Measurements from ENCODE around the gene ZKSCAN2. TPM values are rescaled to one million over a fixed set of nuclear protein-coding genes. Genes with fewer than 3 reads are reported as not detected.
A peak's percentile ranks its signal among the peaks of the same experiment; 100 is the strongest.

The ZKSCAN2 gene
- total RNA-seq, 1 donor from 2014 or later = 25.5 TPM

- no peak for DNase-seq (ENCODE audit: low read depth, low spot score)
- Mint-ChIP-seq H3K4me1 (no peaks in the 10 kb centered on the region), H3K27me3 (ENCODE audit: low read depth) (no peaks in the 10 kb centered on the region), H3K4me3 (no peak overlapping the region), H3K27ac (ENCODE audit: unreplicated experiment) (peak overlapping the region; percentile 28), H3K36me3 (ENCODE audit: low read depth) (no peaks in the 10 kb centered on the region), H3K9me3 (no peaks in the 10 kb centered on the region)
- no peak for TF ChIP-seq CTCF (conservative IDR thresholded peaks at IDR 0.05)
Observed at GRCh38 chr16:25224731-25225319, 32.8 kb downstream of the ZKSCAN2 start.

- Mint-ChIP-seq H3K36me3 (ENCODE audit: low read depth) (no peaks in the 10 kb centered on the region), H3K9me3 (no peaks in the 10 kb centered on the region), H3K4me1 (no peaks in the 10 kb centered on the region), H3K4me3 (no peak overlapping the region), H3K27ac (ENCODE audit: unreplicated experiment) (no peak overlapping the region), H3K27me3 (ENCODE audit: low read depth) (no peaks in the 10 kb centered on the region)
- DNase-seq (ENCODE audit: low read depth, low spot score) = no peak
- TF ChIP-seq CTCF (conservative IDR thresholded peaks at IDR 0.05) = no peak
Observed at GRCh38 chr16:25223964-25224363, 33.7 kb downstream of the ZKSCAN2 start.

DNA sequence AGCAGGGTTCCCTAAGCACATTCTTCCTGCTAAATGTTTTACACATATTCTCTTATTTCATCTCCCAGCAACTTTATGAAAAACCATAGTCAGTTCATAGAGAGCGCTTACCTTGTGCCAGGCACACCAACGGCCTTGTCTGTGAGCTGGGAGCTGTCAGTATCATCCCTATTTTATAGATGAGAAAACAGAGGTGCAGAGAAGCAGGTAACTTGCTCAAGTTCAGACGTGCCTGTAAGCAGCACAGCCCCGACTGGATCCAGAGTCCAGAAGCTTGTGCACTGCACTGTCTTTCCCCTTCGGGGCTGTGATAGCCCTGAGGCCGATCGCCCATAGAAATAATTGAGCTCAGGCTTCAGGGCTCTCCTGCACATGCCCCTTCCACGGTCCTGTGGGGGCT lies 34.7 kb downstream of the ZKSCAN2 start:
- H3K9me3 Mint-ChIP-seq = no peaks in the 10 kb centered on the region
- H3K27me3 Mint-ChIP-seq (ENCODE audit: low read depth) = no peaks in the 10 kb centered on the region
- no peak for TF ChIP-seq CTCF (conservative IDR thresholded peaks at IDR 0.05)
- no peak for DNase-seq (ENCODE audit: low read depth, low spot score)
- no peaks in the 10 kb centered on the region for H3K36me3 Mint-ChIP-seq (ENCODE audit: low read depth)
- no peaks in the 10 kb centered on the region for H3K4me1 Mint-ChIP-seq
- H3K27ac Mint-ChIP-seq (ENCODE audit: unreplicated experiment) = no peak overlapping the region
- no peak overlapping the region for H3K4me3 Mint-ChIP-seq

DNA sequence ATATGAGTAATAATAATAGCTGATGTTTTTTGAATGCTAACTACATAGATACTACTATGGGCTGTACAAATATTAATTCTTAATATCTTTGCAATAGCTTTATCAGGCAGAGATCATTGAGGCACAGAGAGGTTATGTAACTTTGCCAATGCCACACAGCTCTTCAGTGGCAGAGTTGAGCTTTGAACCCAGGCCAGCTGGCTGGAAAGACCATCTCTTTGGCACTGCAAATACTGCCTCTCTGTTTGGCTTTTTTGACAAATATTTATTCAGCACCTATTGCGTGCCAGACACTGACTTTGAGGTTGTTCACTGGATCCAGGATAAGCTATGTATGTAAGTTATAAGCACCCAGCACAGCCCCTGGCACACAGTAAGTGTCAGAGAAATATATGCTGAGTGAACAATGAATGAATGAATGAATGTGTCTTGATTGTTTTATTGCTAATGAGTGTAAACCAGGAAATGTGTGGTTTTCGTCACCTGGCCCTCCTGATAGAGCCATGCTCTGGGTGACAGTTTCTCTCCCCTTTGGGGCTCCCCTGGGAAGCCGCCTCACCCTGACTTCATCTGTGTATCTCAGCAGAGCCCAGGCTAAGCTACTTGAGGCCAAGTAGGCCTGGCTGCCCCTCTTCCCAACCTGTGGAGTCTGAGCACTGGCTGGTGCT lies 38.4 kb downstream of the ZKSCAN2 start:
- H3K9me3 Mint-ChIP-seq = no peaks in the 10 kb centered on the region
- H3K4me3 Mint-ChIP-seq = no peak overlapping the region
- no peak for DNase-seq (ENCODE audit: low read depth, low spot score)
- no peaks in the 10 kb centered on the region for H3K27me3 Mint-ChIP-seq (ENCODE audit: low read depth)
- H3K36me3 Mint-ChIP-seq (ENCODE audit: low read depth) = no peaks in the 10 kb centered on the region
- no peak for TF ChIP-seq CTCF (conservative IDR thresholded peaks at IDR 0.05)
- H3K4me1 Mint-ChIP-seq = no peaks in the 10 kb centered on the region
- no peak overlapping the region for H3K27ac Mint-ChIP-seq (ENCODE audit: unreplicated experiment)

DNA sequence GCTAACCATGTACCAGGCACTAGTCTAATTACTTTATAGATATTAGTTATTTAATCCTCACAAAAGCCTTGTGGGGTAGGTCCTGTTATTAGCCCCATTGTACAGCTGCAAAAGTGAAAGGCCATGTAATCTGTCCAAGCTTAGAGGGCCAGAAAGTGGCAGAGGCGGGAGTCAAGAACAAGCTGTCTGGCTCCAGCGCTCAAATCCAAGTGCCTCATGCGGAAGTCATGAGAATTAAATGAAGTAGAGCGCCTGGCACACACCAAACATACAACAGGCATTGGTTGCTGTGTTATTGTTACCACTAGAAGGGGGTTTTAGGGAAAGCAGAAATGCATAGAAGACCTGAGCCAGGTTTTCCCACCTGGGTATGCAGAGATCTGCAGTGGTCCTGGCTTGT lies 39.7 kb downstream of the ZKSCAN2 start:
- Mint-ChIP-seq H3K4me1 (no peaks in the 10 kb centered on the region), H3K27ac (ENCODE audit: unreplicated experiment) (no peak overlapping the region), H3K27me3 (ENCODE audit: low read depth) (peaks cover 3% of the 10 kb centered on the region), H3K9me3 (no peaks in the 10 kb centered on the region), H3K36me3 (ENCODE audit: low read depth) (no peaks in the 10 kb centered on the region), H3K4me3 (no peak overlapping the region)
- DNase-seq (ENCODE audit: low read depth, low spot score) = no peak
- TF ChIP-seq CTCF (conservative IDR thresholded peaks at IDR 0.05) = no peak
